Neural cell (in vitro differentiated cells): ENCODE measurements around the gene DENND2A.

Source experiments
- CTCF ChIP-seq: fragments of 450-650 bp; IDR thresholded peaks from 2 replicates; pipeline ENCODE4 v1.5.1; 2014; ENCODE audit warnings: antibody characterized with exemption, mild to moderate bottlenecking, moderate library complexity; ENCODE audit not compliant: poor library complexity, severe bottlenecking
- EZH2 ChIP-seq: fragments of 200-600, 300-800 bp; shearing (Covaris generic), sonication (generic); IDR thresholded peaks from 2 replicates; pipeline ENCODE4 v1.6.1; 2014; ENCODE audit warnings: antibody characterized with exemption, low read length, borderline replicate concordance, mild to moderate bottlenecking; ENCODE audit not compliant: insufficient read depth, poor library complexity, severe bottlenecking
- POLR2AphosphoS5 ChIP-seq: IDR thresholded peaks from 2 replicates; pipeline ENCODE4 v1.6.1; 2012

- TF ChIP-seq CTCF: no peak
- no peak for TF ChIP-seq EZH2
- TF ChIP-seq POLR2AphosphoS5: no peak
Measured at GRCh38 chr7:140570120-140570519, 70.5 kb downstream of the DENND2A start.
